K562 (cell line): ENCODE data around the gene ETNK1. TPM values are rescaled to one million over a fixed set of nuclear protein-coding genes. Genes with fewer than 3 reads are reported as not detected.

Experiments
- CBX1 ChIP-seq: sonication (generic); IDR thresholded peaks from 2 replicates; pipeline ENCODE4 v1.6.1; 2016; ENCODE audit warnings: antibody characterized with exemption, low read depth, mild to moderate bottlenecking
- GTF2B ChIP-seq: IDR thresholded peaks from 2 replicates; pipeline ENCODE4 v1.6.1; 2011; ENCODE audit not compliant: insufficient read length; ENCODE audit errors: extremely low read depth
- HNRNPLL ChIP-seq: fragments of 200-400 bp; formaldehyde crosslinking; IDR thresholded peaks from 2 replicates; pipeline ENCODE4 v1.6.1; 2017; ENCODE audit warnings: low read length, low read depth, mild to moderate bottlenecking; ENCODE audit not compliant: poor library complexity, severe bottlenecking
- KHSRP ChIP-seq: fragments of 450-650 bp; IDR thresholded peaks from 2 replicates; pipeline ENCODE4 v1.6.1; 2017
- KLF16 ChIP-seq: IDR thresholded peaks from 2 replicates; pipeline ENCODE4 v1.6.1; 2016; ENCODE audit warnings: antibody characterized with exemption
- MYC ChIP-seq, 2 experiments: fragments of 250-450 bp in 1 of 2; sonication (Bioruptor Pico) in 1 of 2; IDR thresholded peaks; 2 replicates each; pipeline versions ENCODE4 v1.5.1 to v1.6.1; 2012 to 2021; ENCODE audit warnings: low read depth in 2 of 2, borderline replicate concordance in 1 of 2, improper control_type of control experiment in 1 of 2, low read length in 1 of 2, mild to moderate bottlenecking in 1 of 2, moderate library complexity in 1 of 2
- PHF20 ChIP-seq: fragments of 450-650 bp; IDR thresholded peaks from 2 replicates; pipeline ENCODE4 v1.6.1; 2018; ENCODE audit not compliant: partially characterized antibody
- RAD21 ChIP-seq, 2 experiments: fragments of 250-450 bp in 1 of 2; fragments of 450-650 bp in 1 of 2; sonication (Bioruptor Pico) in 1 of 2; formaldehyde crosslinking in 1 of 2; IDR thresholded peaks in 1 of 2; conservative IDR thresholded peaks in 1 of 2; 2 replicates each; pipeline versions ENCODE4 v1.4.0 to v1.8.0; 2020 to 2022; ENCODE audit warnings: mild to moderate bottlenecking in 2 of 2, moderate library complexity in 1 of 2
- RAD51 ChIP-seq: fragments of 450-650 bp; IDR thresholded peaks from 2 replicates; pipeline ENCODE4 v1.7.1; 2016; ENCODE audit warnings: low read depth, mild to moderate bottlenecking, borderline replicate concordance
- RBM17 ChIP-seq: fragments of 200-400 bp; formaldehyde crosslinking; IDR thresholded peaks from 2 replicates; pipeline ENCODE4 v1.6.1; 2017; ENCODE audit warnings: low read depth, mild to moderate bottlenecking, low read length, borderline replicate concordance
- SMAD1 ChIP-seq: fragments of 150-350 bp; IDR thresholded peaks from 2 replicates; pipeline ENCODE4 v1.6.1; 2014; ENCODE audit warnings: low read length, low read depth; ENCODE audit not compliant: partially characterized antibody
- SMAD3 ChIP-seq: fragments of 450-650 bp; formaldehyde crosslinking; conservative IDR thresholded peaks from 2 replicates; pipeline ENCODE4 v1.4.0; 2020; ENCODE audit warnings: mild to moderate bottlenecking
- SNAPC5 ChIP-seq: fragments of 250-450 bp; sonication (Bioruptor Pico); IDR thresholded peaks from 2 replicates; pipeline ENCODE4 v1.8.0; 2021; ENCODE audit warnings: moderate library complexity, mild to moderate bottlenecking, inconsistent platforms
- SPI1 ChIP-seq: IDR thresholded peaks from 2 replicates; pipeline ENCODE4 v1.6.1; 2011; ENCODE audit warnings: low read depth, low read length, control low read depth, borderline replicate concordance
- TRIM24 ChIP-seq, 2 experiments: fragments of 450-650 bp; IDR thresholded peaks; 2 replicates each; pipeline ENCODE4 v1.6.1; 2016
- ZFP1 ChIP-seq: fragments of 450-650 bp; formaldehyde crosslinking; IDR thresholded peaks from 2 replicates; pipeline ENCODE4 v1.4.0; 2020; ENCODE audit warnings: mild to moderate bottlenecking, mixed read lengths
- ZKSCAN8 ChIP-seq: fragments of 200-800 bp; sonication (Bioruptor generic); IDR thresholded peaks from 2 replicates; pipeline ENCODE4 v1.6.1; 2016; ENCODE audit warnings: missing genetic modification characterization, missing compliant biosample characterization
- ZNF23 ChIP-seq: fragments of 250-450 bp; sonication (Bioruptor Pico); IDR thresholded peaks from 2 replicates; pipeline ENCODE4 v1.4.0; 2020; ENCODE audit warnings: mild to moderate bottlenecking
- ZNF584 ChIP-seq: fragments of 200-800 bp; sonication (Bioruptor generic); IDR thresholded peaks from 2 replicates; pipeline ENCODE4 v1.6.1; 2016; ENCODE audit warnings: low read depth, mild to moderate bottlenecking, missing genetic modification characterization, missing compliant biosample characterization
- ZNF695 ChIP-seq: fragments of 450-650 bp; formaldehyde crosslinking; IDR thresholded peaks from 2 replicates; pipeline ENCODE4 v1.4.0; 2020; ENCODE audit warnings: mild to moderate bottlenecking, moderate library complexity
- polyA plus RNA-seq, 8 experiments: library from polyadenylated mRNA; depleted of rRNA in 4 of 8; stranded (reverse) in 5 of 8; unstranded in 3 of 8; fragments of >200 nt; fragmentation: Nextera tagmentation in 2 of 8; fragmentation: Illumina TruSeq in 1 of 8; extraction: Ambion mirVana in 2 of 8; extraction: Trizol in 1 of 8; gene quantifications; 2 replicates each; pipeline versions ENCODE4 v1.2.1 to v1.2.3, GENCODE V29; 2011 to 2014; ENCODE audit warnings: inconsistent platforms in 1 of 8, missing spikeins in 1 of 8
- total RNA-seq, 7 experiments: library from RNA; depleted of rRNA in 6 of 7; stranded (reverse); fragments of >200 nt in 6 of 7; fragmentation: Illumina TruSeq in 2 of 7; extraction: Trizol in 2 of 7; gene quantifications; 2 replicates each; pipeline versions ENCODE4 v1.2.1 to v1.2.3, GENCODE V29; 2011 to 2021; ENCODE audit warnings: low replicate concordance in 1 of 7
- TF ChIP-seq, protein P1 (sequence below): sonication (generic); formaldehyde crosslinking; IDR thresholded peaks from 2 replicates; pipeline ENCODE4 v1.9.0; 2022; ENCODE audit warnings: mild to moderate bottlenecking, missing genetic modification reagents
- TF ChIP-seq, protein P2 (sequence below), 2 experiments: fragments of 200-800 bp in 1 of 2; sonication (Bioruptor generic) in 1 of 2; sonication (generic) in 1 of 2; formaldehyde crosslinking in 1 of 2; IDR thresholded peaks in 1 of 2; conservative IDR thresholded peaks in 1 of 2; 2 replicates each; pipeline versions ENCODE4 v1.5.0 to v1.6.1; 2016 to 2020; ENCODE audit warnings: missing compliant biosample characterization in 1 of 2, missing genetic modification characterization in 1 of 2, missing genetic modification reagents in 1 of 2

Gene ETNK1
- total and polyA plus RNA-seq, 9 of the 15 experiments (the other 6 are each of a cell fraction or from before 2014, with no cell fraction given), result 10.0 to 70.5 (median 36.0) TPM

DNA sequence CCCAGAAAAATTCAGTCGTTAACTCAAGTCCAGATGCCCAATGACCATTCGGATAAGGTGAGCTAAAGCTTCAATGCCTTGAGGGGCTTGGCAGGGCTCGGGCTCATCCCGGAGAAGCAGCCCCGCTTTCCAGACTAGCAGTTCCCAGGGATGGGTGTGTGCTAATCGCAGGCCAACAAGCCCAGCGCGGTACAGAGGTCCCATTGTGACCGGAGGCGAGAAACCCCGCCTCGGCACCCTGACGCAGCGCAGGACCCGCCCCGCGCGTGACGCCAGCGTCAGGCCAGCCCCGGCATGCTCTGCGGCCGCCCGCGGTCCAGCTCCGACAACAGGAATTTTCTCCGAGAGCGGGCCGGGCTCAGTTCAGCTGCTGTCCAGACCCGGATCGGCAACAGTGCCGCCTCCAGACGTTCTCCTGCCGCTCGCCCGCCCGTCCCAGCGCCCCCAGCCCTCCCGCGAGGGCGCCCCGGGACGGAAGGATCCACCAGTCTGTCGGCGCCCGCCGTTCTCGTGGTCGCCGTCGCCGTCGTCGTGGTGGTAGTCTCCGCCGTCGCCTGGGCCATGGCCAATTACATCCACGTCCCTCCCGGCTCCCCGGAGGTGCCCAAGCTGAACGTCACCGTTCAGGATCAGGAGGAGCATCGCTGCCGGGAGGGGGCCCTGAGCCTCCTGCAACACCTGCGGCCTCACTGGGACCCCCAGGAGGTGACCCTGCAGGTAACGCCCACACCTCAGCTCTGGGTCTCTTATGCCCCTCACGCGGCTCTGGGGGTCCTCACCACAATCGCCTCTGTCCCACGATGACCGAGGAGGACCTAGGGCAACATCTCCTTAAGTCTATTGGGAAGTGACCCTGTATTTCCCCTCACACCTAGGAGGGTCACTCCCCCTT lies at the start of gene ETNK1 (continued):
- TF ChIP-seq ZNF695 (CRISPR knock-in tag) (no peak), SNAPC5 (no peak), ZFP1 (no peak), RAD51 (no peak), HNRNPLL (no peak), PHF20 (no peak), SMAD1 (peak; percentile 52), ZNF23 (CRISPR knock-in tag) (no peak), KLF16 (no peak), SPI1 (no peak), RAD21 (CRISPR knock-in tag; conservative IDR thresholded peaks at IDR 0.05 in 1 of 2, IDR thresholded peaks at IDR 0.05 in 1 of 2) (no peak), SMAD3 (CRISPR knock-in tag) (no peak), ZNF584 (no peak), KHSRP (no peak), RBM17 (no peak), MYC (IDR thresholded peaks at IDR 0.05; ENCODE audit: low read depth, low read length) (no peak; the same call in 1 of the 2 replicates), MYC (CRISPR knock-in tag; IDR thresholded peaks at IDR 0.05; ENCODE audit: borderline replicate concordance, low read depth) (no peak; the same call in 1 of the 2 replicates), ZKSCAN8 (no peak), GTF2B (no peak), CBX1 (peak; percentile 50; the same call in 1 of the 2 replicates), TRIM24 (IDR thresholded peaks at IDR 0.05) (peak in 1 of 2 experiments; percentile 12; a peak in 1 of 4 replicates)
- TF ChIP-seq, protein P1, sequence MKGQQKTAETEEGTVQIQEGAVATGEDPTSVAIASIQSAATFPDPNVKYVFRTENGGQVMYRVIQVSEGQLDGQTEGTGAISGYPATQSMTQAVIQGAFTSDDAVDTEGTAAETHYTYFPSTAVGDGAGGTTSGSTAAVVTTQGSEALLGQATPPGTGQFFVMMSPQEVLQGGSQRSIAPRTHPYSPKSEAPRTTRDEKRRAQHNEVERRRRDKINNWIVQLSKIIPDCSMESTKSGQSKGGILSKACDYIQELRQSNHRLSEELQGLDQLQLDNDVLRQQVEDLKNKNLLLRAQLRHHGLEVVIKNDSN (CRISPR knock-in tag), result peak; percentile 74
- TF ChIP-seq, protein P2, sequence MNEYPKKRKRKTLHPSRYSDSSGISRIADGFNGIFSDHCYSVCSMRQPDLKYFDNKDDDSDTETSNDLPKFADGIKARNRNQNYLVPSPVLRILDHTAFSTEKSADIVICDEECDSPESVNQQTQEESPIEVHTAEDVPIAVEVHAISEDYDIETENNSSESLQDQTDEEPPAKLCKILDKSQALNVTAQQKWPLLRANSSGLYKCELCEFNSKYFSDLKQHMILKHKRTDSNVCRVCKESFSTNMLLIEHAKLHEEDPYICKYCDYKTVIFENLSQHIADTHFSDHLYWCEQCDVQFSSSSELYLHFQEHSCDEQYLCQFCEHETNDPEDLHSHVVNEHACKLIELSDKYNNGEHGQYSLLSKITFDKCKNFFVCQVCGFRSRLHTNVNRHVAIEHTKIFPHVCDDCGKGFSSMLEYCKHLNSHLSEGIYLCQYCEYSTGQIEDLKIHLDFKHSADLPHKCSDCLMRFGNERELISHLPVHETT (CRISPR knock-in tag; conservative IDR thresholded peaks at IDR 0.05 in 1 of 2, IDR thresholded peaks at IDR 0.05 in 1 of 2), result no peak
